ENCODE results near the gene NCAPD3. TPM values are rescaled to one million over a fixed set of nuclear protein-coding genes. Genes with fewer than 3 reads are reported as not detected.
"Not testable (repeated sequence)": the region's sequence is repeated elsewhere in the genome, so short reads cannot be mapped to it uniquely, and the experiment has no call there.

NCAPD3 gene
- total and polyA plus RNA-seq, 2 donors, result 7.2 to 24.4 TPM

DNA sequence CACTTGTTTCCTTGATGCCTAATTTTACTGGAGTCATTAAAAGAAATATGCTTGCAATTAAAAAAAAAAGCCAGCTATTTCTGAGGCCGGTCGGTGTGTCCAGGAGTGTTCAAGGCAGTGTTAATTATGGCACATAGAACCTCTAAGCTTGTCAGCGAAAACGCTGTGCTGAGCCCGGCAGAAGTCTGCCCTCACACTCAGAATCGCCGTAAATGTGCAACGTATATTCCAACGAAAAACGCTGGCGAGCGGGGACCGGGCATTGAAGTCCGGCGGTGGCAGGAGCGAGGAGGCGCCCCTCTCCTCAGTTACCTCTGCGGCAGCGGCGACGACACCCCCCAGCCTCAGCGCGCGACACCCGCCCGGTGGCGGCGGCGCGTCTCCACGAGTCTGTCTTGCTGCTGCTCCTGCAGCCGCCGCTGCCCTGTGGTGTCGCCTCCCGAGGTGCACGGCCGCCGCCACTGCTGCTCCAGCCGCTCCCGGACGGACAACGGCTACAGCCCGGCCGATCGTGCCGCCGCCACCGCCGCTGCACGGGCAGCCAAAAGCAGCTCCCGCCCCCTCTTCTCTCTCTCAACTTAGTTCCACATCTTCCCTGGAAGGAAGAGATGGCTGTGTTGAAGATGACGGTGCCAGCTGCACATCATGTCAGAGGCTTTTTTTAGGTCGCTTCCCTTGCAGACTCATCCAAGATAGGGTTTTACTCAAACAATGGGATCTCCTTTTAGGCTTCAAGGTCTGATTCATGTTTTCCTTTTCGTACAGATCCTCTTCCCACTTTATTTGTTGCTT, 98.9 kb downstream of the NCAPD3 start:
- Histone ChIP-seq H3K4me1 (ENCODE audit: control insufficient read depth in 2 of 2, insufficient read depth in 2 of 2, low read length in 2 of 2) (peaks cover 4 to 7% of the 10 kb centered on the region in 2 donors), H3K36me3 (ENCODE audit: control insufficient read depth in 2 of 2, insufficient read depth in 2 of 2, low read length in 1 of 2) (no peaks in the 10 kb centered on the region)
- peak in 3 of 9 donors; percentile 11 to 41 (median 17) for DNase-seq (ENCODE audit: low read depth in 6 of 9, low spot score in 9 of 9)

DNA sequence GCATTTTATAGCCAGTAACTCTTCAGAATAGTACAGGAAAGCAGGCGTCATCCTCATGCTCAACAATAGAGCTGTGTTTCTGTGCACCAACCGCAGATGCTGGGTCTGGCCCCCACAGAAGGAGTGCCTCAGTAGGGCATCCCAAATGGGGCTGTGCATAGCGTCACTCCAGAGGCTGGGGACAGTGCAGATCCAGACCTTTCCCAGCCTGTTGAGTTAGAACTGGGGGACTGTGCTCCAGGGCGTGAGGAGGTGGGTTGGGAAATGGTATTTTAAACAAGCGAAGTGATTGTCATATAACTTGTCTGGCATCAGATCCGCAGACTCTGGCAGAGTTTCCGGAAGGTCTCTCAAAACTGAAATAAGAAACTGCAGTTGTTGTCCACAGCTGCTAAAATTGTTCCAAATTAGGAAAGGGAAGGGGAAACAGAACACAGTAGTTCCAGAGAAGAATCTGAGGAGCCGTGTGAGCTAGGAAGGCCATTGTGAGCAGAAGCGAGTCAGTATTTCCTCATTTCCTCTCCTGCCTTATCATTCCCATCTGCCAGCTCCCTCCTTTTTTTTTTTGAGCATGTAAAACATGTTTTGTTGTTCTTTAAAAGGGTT, 102.7 kb downstream of the NCAPD3 start:
- DNase-seq (ENCODE audit: low read depth in 6 of 9, low spot score in 9 of 9), result no peak
- H3K27me3 ChIP-seq (ENCODE audit: control insufficient read depth in 2 of 2, insufficient read depth in 1 of 2, low read length in 1 of 2), result peaks cover 0 to 15% of the 10 kb centered on the region in 2 donors
- 60% methylated on average over 9 of the region's 9 CpGs for WGBS
- H3K36me3 ChIP-seq (ENCODE audit: control insufficient read depth in 2 of 2, insufficient read depth in 2 of 2, low read length in 1 of 2), result no peaks in the 10 kb centered on the region
- no peaks in the 10 kb centered on the region for H3K9me3 ChIP-seq (ENCODE audit: control insufficient read depth in 2 of 2, insufficient read depth in 1 of 2, low read length in 1 of 2)
- peaks cover 4 to 7% of the 10 kb centered on the region in 2 donors for H3K4me1 ChIP-seq (ENCODE audit: control insufficient read depth in 2 of 2, insufficient read depth in 2 of 2, low read length in 2 of 2)
- no peak overlapping the region for H3K4me3 ChIP-seq (ENCODE audit: low read length in 2 of 2)
- peak overlapping the region; percentile 53 to 70 for H3K27ac ChIP-seq (ENCODE audit: low read depth in 1 of 2, low read length in 1 of 2)

More for the DNA sequence above, 98.9 kb downstream of the NCAPD3 start:
- H3K27ac ChIP-seq (ENCODE audit: low read depth in 1 of 2, low read length in 1 of 2), result no peak overlapping the region
- WGBS, result 8% methylated on average over 54 of the region's 54 CpGs
- peaks cover 0 to 15% of the 10 kb centered on the region in 2 donors for H3K27me3 ChIP-seq (ENCODE audit: control insufficient read depth in 2 of 2, insufficient read depth in 1 of 2, low read length in 1 of 2)
- H3K9me3 ChIP-seq (ENCODE audit: control insufficient read depth in 2 of 2, insufficient read depth in 1 of 2, low read length in 1 of 2), result peaks cover 0 to 3% of the 10 kb centered on the region in 2 donors
- H3K4me3 ChIP-seq (ENCODE audit: low read length in 2 of 2), result peak overlapping the region in 1 of 2 donors; percentile 21

DNA sequence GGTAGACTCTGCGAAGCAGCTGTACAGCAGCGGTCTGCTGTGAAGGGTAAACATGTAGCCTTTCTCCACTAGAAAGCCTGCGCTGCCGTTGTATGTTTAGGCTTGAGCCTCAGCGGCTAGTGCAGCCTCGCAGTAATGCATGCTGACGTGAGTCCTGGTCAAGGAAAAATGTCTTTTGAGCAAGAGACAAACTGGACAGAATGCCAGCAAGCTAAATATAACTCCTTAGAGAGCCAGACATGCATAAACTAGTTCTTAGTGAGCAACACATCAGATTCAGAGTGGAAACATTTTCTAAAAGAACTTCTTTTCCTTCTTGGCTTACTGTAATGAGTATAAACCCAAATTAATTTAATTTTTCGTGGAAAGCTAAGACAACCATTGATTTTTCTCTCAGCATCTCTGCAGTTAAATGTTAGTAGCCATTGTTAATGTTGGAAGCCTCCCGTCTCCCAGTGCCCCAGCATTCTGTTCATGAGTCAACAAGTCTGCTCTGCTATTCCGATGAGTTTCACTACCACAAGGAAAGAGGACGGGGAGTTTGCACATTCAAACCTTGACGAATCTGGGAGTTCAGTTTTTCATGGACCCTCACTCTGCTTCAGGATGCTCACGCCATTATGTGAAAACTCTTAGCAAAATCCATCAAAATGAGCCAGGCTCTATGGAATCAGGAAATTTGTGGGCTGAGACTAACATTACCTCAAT, 103.5 kb downstream of the NCAPD3 start:
- Histone ChIP-seq H3K4me3 (ENCODE audit: low read length in 2 of 2) (no peak overlapping the region), H3K27me3 (ENCODE audit: control insufficient read depth in 2 of 2, insufficient read depth in 1 of 2, low read length in 1 of 2) (peaks cover 0 to 13% of the 10 kb centered on the region in 2 donors), H3K4me1 (ENCODE audit: control insufficient read depth in 2 of 2, insufficient read depth in 2 of 2, low read length in 2 of 2) (peaks cover 4 to 7% of the 10 kb centered on the region in 2 donors), H3K36me3 (ENCODE audit: control insufficient read depth in 2 of 2, insufficient read depth in 2 of 2, low read length in 1 of 2) (no peaks in the 10 kb centered on the region), H3K27ac (ENCODE audit: low read depth in 1 of 2, low read length in 1 of 2) (peak overlapping the region; percentile 15 to 52), H3K9me3 (ENCODE audit: control insufficient read depth in 2 of 2, insufficient read depth in 1 of 2, low read length in 1 of 2) (no peaks in the 10 kb centered on the region)
- WGBS, result 92% methylated on average over 13 of the region's 13 CpGs
- no peak for DNase-seq (ENCODE audit: low read depth in 6 of 9, low spot score in 9 of 9)

DNA sequence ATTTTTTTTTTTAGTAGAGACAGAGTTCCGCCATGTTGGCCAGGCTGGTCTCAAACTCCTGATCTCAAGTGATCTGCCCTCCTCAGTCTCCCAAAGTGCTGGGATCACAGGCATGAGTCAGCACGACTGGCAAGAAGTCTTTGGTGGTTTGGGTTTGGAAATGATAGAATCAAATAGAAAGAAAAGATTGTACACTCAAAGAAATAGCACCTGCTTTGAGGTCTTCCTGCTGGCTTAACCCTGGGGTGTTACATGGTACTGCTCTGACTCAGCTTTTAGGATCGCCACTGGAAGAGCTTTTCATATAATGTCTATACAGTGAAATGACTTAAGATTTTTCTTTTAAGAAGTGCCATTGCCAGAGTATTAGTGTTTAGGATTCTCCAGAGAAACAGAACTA, 104.7 kb downstream of the NCAPD3 start:
- DNase-seq (ENCODE audit: low read depth in 6 of 9, low spot score in 9 of 9), result no peak
- Histone ChIP-seq H3K36me3 (ENCODE audit: control insufficient read depth in 2 of 2, insufficient read depth in 2 of 2, low read length in 1 of 2) (no peaks in the 10 kb centered on the region), H3K4me3 (ENCODE audit: low read length in 2 of 2) (no peak overlapping the region), H3K9me3 (ENCODE audit: control insufficient read depth in 2 of 2, insufficient read depth in 1 of 2, low read length in 1 of 2) (no peaks in the 10 kb centered on the region), H3K4me1 (ENCODE audit: control insufficient read depth in 2 of 2, insufficient read depth in 2 of 2, low read length in 2 of 2) (no peaks in the 10 kb centered on the region), H3K27ac (ENCODE audit: low read depth in 1 of 2, low read length in 1 of 2) (no peak overlapping the region), H3K27me3 (ENCODE audit: control insufficient read depth in 2 of 2, insufficient read depth in 1 of 2, low read length in 1 of 2) (peaks cover 0 to 3% of the 10 kb centered on the region in 2 donors)
- WGBS, result 60% methylated on average over 3 of the region's 3 CpGs

DNA sequence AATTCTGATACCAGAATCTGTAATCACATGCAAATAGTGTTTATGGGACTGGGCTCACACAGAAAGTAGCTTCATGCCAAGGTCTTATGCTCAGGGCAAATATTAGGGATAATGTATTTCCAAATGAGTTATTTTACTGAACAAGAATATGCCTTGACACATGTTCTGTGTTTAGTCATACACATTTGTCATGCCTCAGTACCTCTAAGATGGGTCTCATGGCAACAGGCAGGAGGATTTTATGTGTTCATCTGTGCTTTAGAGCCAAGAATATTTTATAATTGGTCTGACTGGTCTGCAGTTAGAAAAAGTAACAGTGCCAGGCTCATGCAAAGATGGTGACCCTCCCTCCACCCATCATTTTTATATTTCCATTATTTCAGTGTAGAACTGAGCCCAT, 105.8 kb downstream of the NCAPD3 start:
- DNase-seq (ENCODE audit: low read depth in 6 of 9, low spot score in 9 of 9), result no peak
- H3K4me3 ChIP-seq (ENCODE audit: low read length in 2 of 2), result no peak overlapping the region
- no peaks in the 10 kb centered on the region for H3K9me3 ChIP-seq (ENCODE audit: control insufficient read depth in 2 of 2, insufficient read depth in 1 of 2, low read length in 1 of 2)
- H3K36me3 ChIP-seq (ENCODE audit: control insufficient read depth in 2 of 2, insufficient read depth in 2 of 2, low read length in 1 of 2), result no peaks in the 10 kb centered on the region
- no peaks in the 10 kb centered on the region for H3K4me1 ChIP-seq (ENCODE audit: control insufficient read depth in 2 of 2, insufficient read depth in 2 of 2, low read length in 2 of 2)
- no peaks in the 10 kb centered on the region for H3K27me3 ChIP-seq (ENCODE audit: control insufficient read depth in 2 of 2, insufficient read depth in 1 of 2, low read length in 1 of 2)
- H3K27ac ChIP-seq (ENCODE audit: low read depth in 1 of 2, low read length in 1 of 2), result no peak overlapping the region

DNA sequence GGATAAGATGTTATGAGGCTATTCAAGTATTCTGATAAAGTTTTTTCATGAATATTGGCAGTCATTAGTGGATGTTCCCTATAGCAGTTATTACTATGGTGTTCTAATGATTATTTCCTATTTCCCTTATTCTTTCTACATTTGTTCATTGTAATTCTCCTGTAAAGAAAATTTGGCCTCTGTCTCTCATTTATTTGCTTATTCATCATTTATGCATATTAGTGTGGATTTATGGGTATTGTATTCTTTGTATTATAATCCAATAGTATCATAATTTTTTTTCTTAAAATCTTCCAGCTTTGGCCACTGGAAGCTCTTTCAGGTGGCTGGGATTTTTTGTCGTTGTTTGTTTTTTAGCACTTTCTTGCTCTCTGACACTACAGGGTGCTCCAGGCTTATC, 107.6 kb downstream of the NCAPD3 start:
- 98% methylated on average over 1 of the region's 1 CpG for WGBS

DNA sequence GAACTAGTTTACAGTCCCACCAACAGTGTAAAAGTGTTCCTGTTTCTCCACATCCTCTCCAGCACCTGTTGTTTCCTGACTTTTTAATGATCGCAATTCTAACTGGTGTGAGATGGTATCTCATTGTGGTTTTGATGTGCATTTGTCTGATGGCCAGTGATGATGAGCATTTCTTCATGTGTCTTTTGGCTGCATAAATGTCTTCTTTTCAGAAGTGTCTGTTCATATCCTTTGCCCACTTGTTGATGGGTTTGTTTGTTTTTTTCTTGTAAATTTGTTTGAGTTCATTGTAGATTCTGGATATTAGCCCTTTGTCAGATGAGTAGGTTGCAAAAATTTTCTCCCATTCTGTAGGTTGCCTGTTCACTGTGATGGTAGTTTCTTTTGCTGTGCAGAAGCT, 110.0 kb downstream of the NCAPD3 start:
- WGBS, result 92% methylated on average over 1 of the region's 1 CpG
- DNase-seq (ENCODE audit: low read depth in 6 of 9, low spot score in 9 of 9), result not testable (repeated sequence)

More for the DNA sequence above, 107.6 kb downstream of the NCAPD3 start:
- Histone ChIP-seq H3K27me3 (ENCODE audit: control insufficient read depth in 2 of 2, insufficient read depth in 1 of 2, low read length in 1 of 2) (no peaks in the 10 kb centered on the region), H3K4me1 (ENCODE audit: control insufficient read depth in 2 of 2, insufficient read depth in 2 of 2, low read length in 2 of 2) (no peaks in the 10 kb centered on the region), H3K9me3 (ENCODE audit: control insufficient read depth in 2 of 2, insufficient read depth in 1 of 2, low read length in 1 of 2) (no peaks in the 10 kb centered on the region), H3K27ac (ENCODE audit: low read depth in 1 of 2, low read length in 1 of 2) (no peak overlapping the region), H3K4me3 (ENCODE audit: low read length in 2 of 2) (no peak overlapping the region), H3K36me3 (ENCODE audit: control insufficient read depth in 2 of 2, insufficient read depth in 2 of 2, low read length in 1 of 2) (no peaks in the 10 kb centered on the region)
- DNase-seq (ENCODE audit: low read depth in 6 of 9, low spot score in 9 of 9), result no peak

DNA sequence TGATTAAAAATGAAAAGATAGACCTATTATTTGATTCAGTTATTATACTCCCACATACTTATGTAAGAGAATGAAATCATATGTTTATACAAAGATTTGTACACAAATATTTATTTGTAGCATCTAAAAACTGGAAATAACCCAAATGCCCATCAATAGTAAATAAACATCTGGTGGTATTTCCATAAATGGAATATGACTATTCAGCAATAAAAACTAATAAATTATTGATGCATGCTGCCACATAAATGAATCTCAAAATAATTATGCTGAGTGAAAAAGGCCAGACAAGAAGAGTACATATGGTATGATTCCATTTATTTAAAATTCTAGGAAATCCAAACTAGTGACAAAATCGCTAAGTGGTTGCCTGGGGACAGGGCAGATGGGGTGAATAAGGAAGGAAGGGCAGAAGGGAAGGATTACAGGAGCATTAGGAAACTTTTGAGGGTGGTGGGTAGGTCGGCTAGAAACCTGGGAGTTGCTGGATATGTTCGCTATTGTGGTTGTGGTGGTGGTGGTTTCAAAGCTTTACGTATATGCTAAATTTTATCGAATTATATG, 113.4 kb downstream of the NCAPD3 start:
- Histone ChIP-seq H3K4me1 (ENCODE audit: control insufficient read depth in 2 of 2, insufficient read depth in 2 of 2, low read length in 2 of 2) (no peaks in the 10 kb centered on the region), H3K4me3 (ENCODE audit: low read length in 2 of 2) (no peak overlapping the region), H3K27ac (ENCODE audit: low read depth in 1 of 2, low read length in 1 of 2) (no peak overlapping the region), H3K27me3 (ENCODE audit: control insufficient read depth in 2 of 2, insufficient read depth in 1 of 2, low read length in 1 of 2) (no peaks in the 10 kb centered on the region), H3K9me3 (ENCODE audit: control insufficient read depth in 2 of 2, insufficient read depth in 1 of 2, low read length in 1 of 2) (no peaks in the 10 kb centered on the region), H3K36me3 (ENCODE audit: control insufficient read depth in 2 of 2, insufficient read depth in 2 of 2, low read length in 1 of 2) (no peaks in the 10 kb centered on the region)
- WGBS, result 97% methylated on average over 5 of the region's 5 CpGs
- no peak for DNase-seq (ENCODE audit: low read depth in 6 of 9, low spot score in 9 of 9)

More for the DNA sequence above, 110.0 kb downstream of the NCAPD3 start:
- H3K4me3 ChIP-seq (ENCODE audit: low read length in 2 of 2); H3K36me3 ChIP-seq (ENCODE audit: control insufficient read depth in 2 of 2, insufficient read depth in 2 of 2, low read length in 1 of 2); H3K27me3 ChIP-seq (ENCODE audit: control insufficient read depth in 2 of 2, insufficient read depth in 1 of 2, low read length in 1 of 2); H3K9me3 ChIP-seq (ENCODE audit: control insufficient read depth in 2 of 2, insufficient read depth in 1 of 2, low read length in 1 of 2); H3K27ac ChIP-seq (ENCODE audit: low read depth in 1 of 2, low read length in 1 of 2); H3K4me1 ChIP-seq (ENCODE audit: control insufficient read depth in 2 of 2, insufficient read depth in 2 of 2, low read length in 2 of 2): not testable (repeated sequence)
